Thymus (tissue), 11 donors: ENCODE measurements around the gene LYRM2. TPM values are rescaled to one million over a fixed set of nuclear protein-coding genes. Genes with fewer than 3 reads are reported as not detected.
A peak's percentile ranks its signal among the peaks of the same experiment; 100 is the strongest.

Source experiments
- DNase-seq, 9 donors: peaks; one replicate each; pipeline ENCODE4 v3.0.0-alpha.2; 2013; ENCODE audit warnings: low spot score in 9 of 9, low read depth in 6 of 9, missing footprints in 1 of 9
- H3K27ac ChIP-seq, 2 donors: one replicate each; pipeline ENCODE4 v1.5.1; 2013; ENCODE audit warnings: control low read depth in 1 of 2, low read depth in 1 of 2, low read length in 1 of 2, mild to moderate bottlenecking in 1 of 2, moderate library complexity in 1 of 2
- H3K27me3 ChIP-seq, 2 donors: one replicate each; pipeline ENCODE4 v1.5.1; 2013; ENCODE audit warnings: low read length in 1 of 2; ENCODE audit not compliant: control insufficient read depth in 2 of 2, insufficient read depth in 1 of 2
- H3K36me3 ChIP-seq, 2 donors: one replicate each; pipeline ENCODE4 v1.5.1; 2013; ENCODE audit warnings: low read length in 1 of 2, mild to moderate bottlenecking in 1 of 2, moderate library complexity in 1 of 2; ENCODE audit not compliant: control insufficient read depth in 2 of 2, insufficient read depth in 2 of 2
- H3K4me1 ChIP-seq, 2 donors: one replicate each; pipeline ENCODE4 v1.5.1; 2013; ENCODE audit warnings: low read length in 2 of 2; ENCODE audit not compliant: control insufficient read depth in 2 of 2, insufficient read depth in 2 of 2
- H3K4me3 ChIP-seq, 2 donors: one replicate each; pipeline ENCODE4 v1.5.1; 2013; ENCODE audit warnings: low read length in 2 of 2, control low read depth in 1 of 2, mild to moderate bottlenecking in 1 of 2
- H3K9me3 ChIP-seq, 2 donors: one replicate each; pipeline ENCODE4 v1.5.1; 2013; ENCODE audit warnings: low read length in 1 of 2, mild to moderate bottlenecking in 1 of 2; ENCODE audit not compliant: control insufficient read depth in 2 of 2, insufficient read depth in 1 of 2
- WGBS: extraction: QIAGEN DNeasy Blood & Tissue Kit; methylation state at CpG from one replicate; pipeline ENCODE4 v1.1.7; 2013; 5-methylcytosine and 5-hydroxymethylcytosine counted together
- polyA plus RNA-seq: library from polyadenylated mRNA; stranded (reverse); fragments of 200-250 nt; gene quantifications from one replicate; pipeline ENCODE4 v1.2.3, GENCODE V29; 2013
- total RNA-seq: library from RNA; stranded (reverse); fragments of 120-200 nt; gene quantifications from one replicate; pipeline ENCODE4 v1.2.4, GENCODE V29; 2013
- donor health status: healthy.

Gene LYRM2
- total and polyA plus RNA-seq, 2 donors, result 15.7 to 30.5 TPM

GRCh38 chr6:89596056-89596455 is 42.5 kb downstream of the LYRM2 start:
- H3K27ac ChIP-seq, result no peak overlapping the region
- 79% methylated on average over 2 of the region's 2 CpGs for WGBS
- H3K4me3 ChIP-seq, result no peak overlapping the region
- H3K27me3 ChIP-seq, result no peaks in the 10 kb centered on the region
- peak in 3 of 9 donors; percentile 6 to 33 (median 8) for DNase-seq
- no peaks in the 10 kb centered on the region for H3K4me1 ChIP-seq
- no peaks in the 10 kb centered on the region for H3K9me3 ChIP-seq
- H3K36me3 ChIP-seq, result no peaks in the 10 kb centered on the region

- Histone ChIP-seq H3K36me3 (no peaks in the 10 kb centered on the region), H3K9me3 (no peaks in the 10 kb centered on the region), H3K4me1 (no peaks in the 10 kb centered on the region), H3K27me3 (no peaks in the 10 kb centered on the region), H3K27ac (no peak overlapping the region), H3K4me3 (no peak overlapping the region)
- DNase-seq, result no peak
- 96% methylated on average over 4 of the region's 4 CpGs for WGBS
Observed at GRCh38 chr6:89591745-89592144, 46.8 kb downstream of the LYRM2 start.

GRCh38 chr6:89590133-89590532 is 48.4 kb downstream of the LYRM2 start:
- Histone ChIP-seq H3K4me3 (no peak overlapping the region), H3K9me3 (no peaks in the 10 kb centered on the region), H3K36me3 (no peaks in the 10 kb centered on the region), H3K27ac (no peak overlapping the region), H3K27me3 (no peaks in the 10 kb centered on the region), H3K4me1 (no peaks in the 10 kb centered on the region)
- no peak for DNase-seq
- 97% methylated on average over 2 of the region's 2 CpGs for WGBS

GRCh38 chr6:89589297-89590025 is 49.1 kb downstream of the LYRM2 start:
- WGBS, result 94% methylated on average over 7 of the region's 7 CpGs
- H3K27me3 ChIP-seq, result no peaks in the 10 kb centered on the region
- H3K4me1 ChIP-seq, result no peaks in the 10 kb centered on the region
- H3K36me3 ChIP-seq, result no peaks in the 10 kb centered on the region
- no peak overlapping the region for H3K27ac ChIP-seq
- DNase-seq, result no peak
- H3K9me3 ChIP-seq, result no peaks in the 10 kb centered on the region
- H3K4me3 ChIP-seq, result no peak overlapping the region

- Histone ChIP-seq H3K4me1 (no peaks in the 10 kb centered on the region), H3K27me3 (no peaks in the 10 kb centered on the region), H3K4me3 (no peak overlapping the region), H3K27ac (no peak overlapping the region), H3K36me3 (no peaks in the 10 kb centered on the region), H3K9me3 (no peaks in the 10 kb centered on the region)
- DNase-seq, result no peak
- WGBS, result 92% methylated on average over 1 of the region's 1 CpG
Observed at GRCh38 chr6:89585154-89585553, 53.4 kb downstream of the LYRM2 start.

- Histone ChIP-seq H3K36me3 (no peaks in the 10 kb centered on the region), H3K4me1 (no peaks in the 10 kb centered on the region), H3K4me3 (no peak overlapping the region), H3K9me3 (no peaks in the 10 kb centered on the region), H3K27ac (no peak overlapping the region), H3K27me3 (no peaks in the 10 kb centered on the region)
- no peak for DNase-seq
- WGBS, result 96% methylated on average over 3 of the region's 3 CpGs
Observed at GRCh38 chr6:89584539-89584938, 54.0 kb downstream of the LYRM2 start.

GRCh38 chr6:89583559-89583958 is 55.0 kb downstream of the LYRM2 start:
- 98% methylated on average over 2 of the region's 2 CpGs for WGBS
- Histone ChIP-seq H3K4me3 (no peak overlapping the region), H3K27me3 (no peaks in the 10 kb centered on the region), H3K36me3 (no peaks in the 10 kb centered on the region), H3K9me3 (no peaks in the 10 kb centered on the region), H3K27ac (no peak overlapping the region), H3K4me1 (no peaks in the 10 kb centered on the region)
- DNase-seq, result no peak

GRCh38 chr6:89582669-89583325 is 55.8 kb downstream of the LYRM2 start:
- Histone ChIP-seq H3K27me3 (no peaks in the 10 kb centered on the region), H3K4me3 (no peak overlapping the region), H3K4me1 (no peaks in the 10 kb centered on the region), H3K36me3 (no peaks in the 10 kb centered on the region), H3K9me3 (no peaks in the 10 kb centered on the region), H3K27ac (no peak overlapping the region)
- DNase-seq, result no peak
- WGBS, result 92% methylated on average over 4 of the region's 4 CpGs

GRCh38 chr6:89581689-89582088 is 56.9 kb downstream of the LYRM2 start:
- WGBS, result 91% methylated on average over 4 of the region's 4 CpGs
- no peak for DNase-seq
- no peak overlapping the region for H3K27ac ChIP-seq
- no peaks in the 10 kb centered on the region for H3K9me3 ChIP-seq
- H3K36me3 ChIP-seq, result no peaks in the 10 kb centered on the region
- H3K27me3 ChIP-seq, result no peaks in the 10 kb centered on the region
- no peaks in the 10 kb centered on the region for H3K4me1 ChIP-seq
- no peak overlapping the region for H3K4me3 ChIP-seq
